Body of pancreas (tissue), 4 donors: ENCODE measurements around the gene NRP2. TPM values are rescaled to one million over a fixed set of nuclear protein-coding genes. Genes with fewer than 3 reads are reported as not detected.

Experiments used
- ATAC-seq: fragments of 150-250 bp; one replicate; pipeline ENCODE4 v1.9.1; 2016
- DNase-seq, 4 donors: peaks; one replicate each; pipeline ENCODE4 v3.0.0-alpha.2; 2019
- H3K27ac ChIP-seq, 4 donors: fragments of 200-600 bp; sonication (generic); 1 replicate in 3 of 4; 2 replicates in 1 of 4; pipeline versions ENCODE4 v1.5.1 to v1.6.1; 2016 to 2019; ENCODE audit warnings: mild to moderate bottlenecking in 1 of 4, mixed read lengths in 1 of 4, moderate library complexity in 1 of 4
- H3K27me3 ChIP-seq, 2 donors: fragments of 200-600 bp; sonication (generic); one replicate each; pipeline ENCODE4 v1.6.0; 2016; ENCODE audit warnings: mild to moderate bottlenecking in 1 of 2
- H3K36me3 ChIP-seq, 2 donors: fragments of 200-600 bp; sonication (generic); replicated peaks in 1 of 2; 2 replicates each; pipeline ENCODE4 v1.5.1; 2016; ENCODE audit warnings: low read depth in 2 of 2; ENCODE audit not compliant: insufficient read depth in 1 of 2
- H3K4me1 ChIP-seq: fragments of 200-600 bp; sonication (generic); one replicate; pipeline ENCODE4 v1.6.0; 2016
- H3K4me3 ChIP-seq, 2 donors: fragments of 200-600 bp; sonication (generic); 1 replicate in 1 of 2; 2 replicates in 1 of 2; pipeline ENCODE4 v1.5.1; 2016 to 2019
- H3K9me3 ChIP-seq, 3 donors: fragments of 200-600 bp; sonication (generic); 1 replicate in 2 of 3; 2 replicates in 1 of 3; pipeline ENCODE4 v1.5.1; 2016
- CTCF ChIP-seq, 7 experiments: fragments of 450-650 bp in 4 of 7; fragments of 200-600 bp in 3 of 7; sonication (generic) in 3 of 7; IDR thresholded peaks; one replicate each; pipeline ENCODE4 v1.5.1; 2016 to 2019; ENCODE audit warnings: antibody characterized with exemption in 7 of 7
- POLR2A ChIP-seq, 3 donors: fragments of 450-650 bp; IDR thresholded peaks; one replicate each; pipeline ENCODE4 v1.6.1; 2016; ENCODE audit warnings: antibody characterized with exemption in 3 of 3, mild to moderate bottlenecking in 2 of 3
- WGBS, 2 donors: methylation state at CpG; one replicate each; pipeline ENCODE4 v1.1.5; 2017; 5-methylcytosine and 5-hydroxymethylcytosine counted together
- intact Hi-C: fragments of 100-400 bp; cut with DNase I; formaldehyde crosslinking; loops from one replicate; pipeline ENCODE4 v1.15.1; 2023
- total RNA-seq, 2 donors: library from RNA; depleted of rRNA; stranded (reverse); fragments of >200 nt; gene quantifications; one replicate each; pipeline ENCODE4 v1.1.0, GENCODE V29; 2016

Gene NRP2
- total RNA-seq, 2 donors from 2014 or later: 5.7 to 7.6 TPM

DNA sequence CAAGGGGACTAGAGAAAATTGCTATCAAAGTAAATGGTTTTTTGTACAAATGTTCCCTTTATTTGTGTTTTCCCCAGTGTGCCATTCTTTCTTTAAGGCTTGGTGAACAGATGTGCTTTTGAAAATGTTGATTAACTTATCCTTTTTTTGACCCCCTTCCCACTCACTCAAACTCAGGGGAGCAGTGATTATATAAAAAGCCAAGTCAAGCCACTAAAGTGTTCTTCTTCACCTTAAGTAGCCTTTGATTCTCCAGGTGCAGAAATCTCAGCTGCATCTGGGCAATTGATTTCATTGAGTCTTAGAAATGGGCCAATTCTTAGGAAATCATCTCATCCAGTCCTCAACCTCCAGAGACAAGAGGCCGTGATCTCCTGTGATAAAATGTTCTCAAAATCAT, 107.6 kb downstream of the NRP2 start:
- WGBS, 2 donors: 89 to 90% methylated on average over 1 of the region's 1 CpG
- H3K27me3 ChIP-seq: no peaks in the 10 kb centered on the region
- H3K9me3 ChIP-seq: no peaks in the 10 kb centered on the region
- no peaks in the 10 kb centered on the region for H3K4me1 ChIP-seq
- no peaks in the 10 kb centered on the region for H3K36me3 ChIP-seq
- TF ChIP-seq POLR2A (IDR thresholded peaks at IDR 0.05) (no peak), CTCF (IDR thresholded peaks at IDR 0.05) (no peak)
- H3K4me3 ChIP-seq: no peak overlapping the region
- DNase-seq: no peak
- ATAC-seq: no peak
- intact Hi-C loops: no loop called here
- H3K27ac ChIP-seq: no peak overlapping the region

DNA sequence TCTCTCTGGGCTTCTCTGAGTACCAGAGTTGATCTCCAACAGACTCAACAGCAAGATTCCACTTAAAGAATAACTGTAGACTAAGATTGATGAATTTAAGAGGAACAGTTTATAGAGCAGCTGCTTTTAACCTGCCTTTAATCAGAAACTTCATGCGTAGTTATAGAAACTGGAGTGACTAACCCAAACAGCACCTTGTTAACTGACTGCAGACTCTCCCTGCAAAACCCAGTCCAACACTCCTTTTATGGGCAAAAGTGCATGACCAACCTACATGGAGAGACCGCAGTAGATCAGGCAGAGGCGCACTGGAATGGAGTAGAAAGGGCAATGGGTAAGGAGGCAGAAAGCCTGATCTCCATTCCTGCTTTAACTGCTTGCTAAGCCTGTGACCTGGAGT, 110.6 kb downstream of the NRP2 start:
- Histone ChIP-seq H3K27me3 (no peaks in the 10 kb centered on the region), H3K4me3 (no peak overlapping the region), H3K4me1 (no peaks in the 10 kb centered on the region), H3K36me3 (no peaks in the 10 kb centered on the region), H3K9me3 (no peaks in the 10 kb centered on the region), H3K27ac (no peak overlapping the region)
- DNase-seq (no peak), ATAC-seq (no peak)
- WGBS, 2 donors: 87 to 95% methylated on average over 3 of the region's 3 CpGs
- TF ChIP-seq CTCF (IDR thresholded peaks at IDR 0.05): no peak
- no peak for TF ChIP-seq POLR2A (IDR thresholded peaks at IDR 0.05)
- intact Hi-C loops: no loop called here

DNA sequence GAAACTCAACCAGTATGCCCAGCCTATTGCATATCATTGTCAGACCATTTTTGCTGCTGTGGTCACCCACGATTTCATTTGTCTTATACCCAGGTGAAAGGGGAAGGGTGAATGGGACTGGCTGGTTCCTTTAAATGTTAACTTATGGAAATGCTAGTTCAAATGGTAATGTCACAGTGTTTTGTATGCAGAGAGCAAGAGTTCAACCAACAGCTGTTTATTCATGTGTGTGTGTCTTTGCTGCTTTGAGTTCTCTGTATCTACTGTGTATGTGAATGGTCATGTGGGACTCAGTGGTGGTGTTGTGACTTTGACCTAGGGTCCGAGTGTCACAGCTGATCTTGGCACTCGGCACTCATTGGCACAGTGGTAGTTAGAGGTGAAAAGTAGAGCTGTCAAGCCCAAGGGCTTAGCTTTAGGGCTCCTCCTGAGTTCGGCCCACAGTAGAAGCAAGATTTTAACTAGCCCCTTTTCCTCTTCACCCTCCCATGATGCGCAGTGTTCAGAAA, 114.6 kb downstream of the NRP2 start:
- no peak overlapping the region for H3K27ac ChIP-seq
- H3K4me1 ChIP-seq: peaks cover 7% of the 10 kb centered on the region
- intact Hi-C loops: no loop called here
- WGBS, 2 donors: 83 to 88% methylated on average over 5 of the region's 5 CpGs
- H3K36me3 ChIP-seq: no peaks in the 10 kb centered on the region
- DNase-seq: no peak
- no peaks in the 10 kb centered on the region for H3K9me3 ChIP-seq
- no peak overlapping the region for H3K4me3 ChIP-seq
- no peak for ATAC-seq
- no peaks in the 10 kb centered on the region for H3K27me3 ChIP-seq
- TF ChIP-seq POLR2A (IDR thresholded peaks at IDR 0.05) (no peak), CTCF (IDR thresholded peaks at IDR 0.05) (no peak)

DNA sequence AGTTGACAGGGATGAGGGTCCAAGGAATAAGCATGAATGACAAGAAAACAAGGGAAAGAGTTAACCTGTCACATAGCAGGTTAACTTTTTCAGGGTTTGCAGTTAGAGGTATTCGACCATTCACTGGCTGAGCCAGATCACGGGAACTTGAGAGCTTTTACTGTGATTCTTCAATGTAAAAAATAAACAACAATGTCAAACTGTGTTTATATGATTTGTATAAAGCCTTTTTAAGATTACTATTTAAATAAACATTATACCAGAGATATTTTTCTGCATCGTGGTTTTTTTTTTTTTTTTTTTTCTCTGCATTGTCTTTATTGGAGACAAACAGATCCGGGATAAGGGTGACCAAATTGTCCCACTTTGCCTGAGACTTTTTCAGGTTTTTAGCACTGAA, 115.6 kb downstream of the NRP2 start:
- peaks cover 7% of the 10 kb centered on the region for H3K4me1 ChIP-seq
- intact Hi-C loops: no loop called here

More for the DNA sequence above, 115.6 kb downstream of the NRP2 start:
- Histone ChIP-seq H3K27ac (no peak overlapping the region), H3K9me3 (no peaks in the 10 kb centered on the region), H3K27me3 (no peaks in the 10 kb centered on the region), H3K4me3 (no peak overlapping the region), H3K36me3 (no peaks in the 10 kb centered on the region)
- TF ChIP-seq CTCF (IDR thresholded peaks at IDR 0.05): no peak
- no peak for TF ChIP-seq POLR2A (IDR thresholded peaks at IDR 0.05)
- no peak for DNase-seq
- 88 to 90% methylated on average over 4 of the region's 4 CpGs for WGBS, 2 donors
- ATAC-seq: no peak
